Activated naive CD4-positive, alpha-beta T cell treated with anti-CD3 and anti-CD28 coated beads, Interleukin-2, amount 10 ng/mL, durations not matched to agents 7 days and 5 days (primary cell): ENCODE data around the gene BTBD16.

Experiments used
- CTCF ChIA-PET: fragments of 350-600 bp; sonication (Branson Sonifier 250); formaldehyde crosslinking; loops from one replicate; lab custom pipeline; 2021; ENCODE audit warnings: antibody characterized with exemption; lab: Charles Lee
- DNase-seq: peaks from one replicate; pipeline ENCODE4 v3.0.0-alpha.2; 2020
- H3K27ac Mint-ChIP-seq: one replicate; pipeline ENCODE4 v1.8.0; 2021; ENCODE audit warnings: mild to moderate bottlenecking, moderate library complexity, mixed read lengths
- H3K27me3 Mint-ChIP-seq: one replicate; pipeline ENCODE4 v1.8.0; 2021; ENCODE audit warnings: mild to moderate bottlenecking, mixed read lengths
- H3K36me3 Mint-ChIP-seq: one replicate; pipeline ENCODE4 v1.8.0; 2021; ENCODE audit warnings: mixed read lengths
- H3K4me1 Mint-ChIP-seq: one replicate; pipeline ENCODE4 v1.8.0; 2021; ENCODE audit warnings: mixed read lengths
- H3K4me3 Mint-ChIP-seq: one replicate; pipeline ENCODE4 v1.8.0; 2021; ENCODE audit warnings: mild to moderate bottlenecking, moderate library complexity, mixed read lengths
- H3K9me3 Mint-ChIP-seq: one replicate; pipeline ENCODE4 v1.8.0; 2021; ENCODE audit warnings: mixed read lengths

The BTBD16 gene

DNA sequence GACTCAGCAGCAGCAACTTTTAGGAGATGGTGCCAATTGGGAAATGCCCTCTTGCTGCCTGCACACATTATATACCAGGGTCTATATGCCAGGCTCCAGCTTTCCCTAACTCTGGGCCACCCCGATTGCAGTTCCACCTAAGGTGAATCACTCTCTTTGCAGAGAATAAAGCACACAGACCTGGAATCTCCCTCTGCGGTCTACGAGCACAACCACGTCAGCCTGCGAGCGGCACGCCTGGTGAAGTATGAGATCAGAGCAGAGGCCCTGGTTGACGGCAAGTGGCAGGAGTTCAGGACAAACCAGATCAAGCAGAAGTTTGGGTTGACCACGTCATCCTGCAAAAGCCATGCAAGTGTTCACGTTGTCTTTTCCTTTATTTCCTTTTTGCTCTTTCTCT, 65.2 kb downstream of the BTBD16 start:
- Mint-ChIP-seq H3K4me3 (no peak overlapping the region), H3K27me3 (peaks cover 17% of the 10 kb centered on the region), H3K36me3 (no peaks in the 10 kb centered on the region), H3K9me3 (no peaks in the 10 kb centered on the region), H3K27ac (no peak overlapping the region), H3K4me1 (peaks cover 2% of the 10 kb centered on the region)
- CTCF ChIA-PET: interaction anchor here (1.4 kb wide), 1 partner anchor 99 kb away, joined by 6 read pairs; no protein-coding TSS in a partner anchor
- no peak for DNase-seq

- DNase-seq: no peak
- H3K4me1 Mint-ChIP-seq: peaks cover 2% of the 10 kb centered on the region
- peaks cover 13% of the 10 kb centered on the region for H3K27me3 Mint-ChIP-seq
- no peak overlapping the region for H3K4me3 Mint-ChIP-seq
- CTCF ChIA-PET: interaction anchor here (0.6 kb wide), 1 partner anchor 104 kb away, joined by 3 read pairs; no protein-coding TSS in a partner anchor
- H3K9me3 Mint-ChIP-seq: no peaks in the 10 kb centered on the region
- H3K36me3 Mint-ChIP-seq: no peaks in the 10 kb centered on the region
- H3K27ac Mint-ChIP-seq: no peak overlapping the region
These were observed 65.9 kb downstream of the BTBD16 start for GRCh38 chr10:122336961-122337360.

DNA sequence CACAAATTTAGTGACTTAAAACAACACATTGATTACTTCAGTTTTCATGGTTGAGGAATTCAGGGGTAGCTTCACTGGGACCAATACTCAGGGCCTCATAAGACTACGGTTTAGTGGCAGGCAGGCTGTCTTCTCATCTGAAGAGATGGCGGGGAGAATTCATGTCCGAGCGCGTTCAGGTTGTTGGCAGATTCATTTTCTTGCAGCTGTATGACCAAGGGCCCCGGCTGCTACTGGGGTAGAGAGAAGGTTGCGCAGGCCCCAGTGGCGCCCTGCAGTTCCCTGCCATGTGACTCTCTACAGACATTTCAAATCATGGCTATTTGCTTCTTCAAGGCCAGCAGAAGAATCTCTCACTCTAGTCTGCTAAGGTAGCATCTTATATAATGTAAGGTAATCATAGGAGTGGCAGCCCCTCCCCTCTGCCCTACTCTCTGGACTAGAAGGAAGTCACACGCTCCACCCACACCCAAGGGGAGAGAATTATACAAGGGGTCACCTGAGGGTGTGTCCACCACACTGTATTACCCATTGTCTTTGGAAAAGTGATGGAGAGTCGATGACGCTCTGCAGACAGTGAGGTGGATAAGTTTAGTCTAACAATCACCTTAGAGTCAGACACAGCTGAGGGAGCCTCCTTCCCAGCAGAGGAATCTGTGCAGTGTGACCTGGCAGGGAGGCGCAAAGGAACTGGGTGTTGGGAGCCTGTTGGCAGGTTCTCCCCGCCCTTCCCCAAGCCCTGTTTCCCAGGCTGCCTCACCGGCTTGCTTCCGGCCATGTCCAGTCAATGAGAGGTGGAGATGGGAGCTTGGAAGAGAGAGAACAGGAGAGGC, 67.7 kb downstream of the BTBD16 start:
- peaks cover 4% of the 10 kb centered on the region for H3K27me3 Mint-ChIP-seq
- no peaks in the 10 kb centered on the region for H3K9me3 Mint-ChIP-seq
- peaks cover 2% of the 10 kb centered on the region for H3K4me1 Mint-ChIP-seq
- CTCF ChIA-PET: interaction anchor here (1.3 kb wide), 1 partner anchor 40 kb away, joined by 3 read pairs; no protein-coding TSS in a partner anchor
- H3K27ac Mint-ChIP-seq: no peak overlapping the region
- no peaks in the 10 kb centered on the region for H3K36me3 Mint-ChIP-seq
- no peak for DNase-seq
- H3K4me3 Mint-ChIP-seq: no peak overlapping the region

GRCh38 chr10:122341141-122341810, 70.2 kb downstream of the BTBD16 start:
- DNase-seq: no peak
- no peak overlapping the region for H3K4me3 Mint-ChIP-seq
- no peaks in the 10 kb centered on the region for H3K9me3 Mint-ChIP-seq
- no peaks in the 10 kb centered on the region for H3K36me3 Mint-ChIP-seq
- peaks cover 2% of the 10 kb centered on the region for H3K4me1 Mint-ChIP-seq
- no peak overlapping the region for H3K27ac Mint-ChIP-seq
- H3K27me3 Mint-ChIP-seq: peaks cover 11% of the 10 kb centered on the region
- CTCF ChIA-PET: interaction anchor here (0.7 to 0.9 kb wide), 2 partner anchors 94 kb away, joined by 3 read pairs; no protein-coding TSS in a partner anchor

GRCh38 chr10:122342293-122343134, 71.4 kb downstream of the BTBD16 start:
- H3K27me3 Mint-ChIP-seq: peaks cover 11% of the 10 kb centered on the region
- DNase-seq: peak; percentile 70
- no peaks in the 10 kb centered on the region for H3K36me3 Mint-ChIP-seq
- no peak overlapping the region for H3K4me3 Mint-ChIP-seq
- CTCF ChIA-PET: interaction anchor here (0.7 to 3.0 kb wide), 11 partner anchors 11 to 223 kb away, joined by 3 to 49 read pairs (median 3); no protein-coding TSS in a partner anchor
- H3K4me1 Mint-ChIP-seq: peaks cover 2% of the 10 kb centered on the region
- no peak overlapping the region for H3K27ac Mint-ChIP-seq
- H3K9me3 Mint-ChIP-seq: no peaks in the 10 kb centered on the region

GRCh38 chr10:122343135-122343800, 72.2 kb downstream of the BTBD16 start:
- H3K36me3 Mint-ChIP-seq: no peaks in the 10 kb centered on the region
- CTCF ChIA-PET: interaction anchor here (0.9 to 3.0 kb wide), 11 partner anchors 10 to 222 kb away, joined by 3 to 49 read pairs (median 3); no protein-coding TSS in a partner anchor
- H3K27ac Mint-ChIP-seq: no peak overlapping the region
- H3K9me3 Mint-ChIP-seq: no peaks in the 10 kb centered on the region
- peaks cover 11% of the 10 kb centered on the region for H3K27me3 Mint-ChIP-seq
- no peak for DNase-seq
- H3K4me1 Mint-ChIP-seq: peaks cover 2% of the 10 kb centered on the region
- H3K4me3 Mint-ChIP-seq: no peak overlapping the region

DNA sequence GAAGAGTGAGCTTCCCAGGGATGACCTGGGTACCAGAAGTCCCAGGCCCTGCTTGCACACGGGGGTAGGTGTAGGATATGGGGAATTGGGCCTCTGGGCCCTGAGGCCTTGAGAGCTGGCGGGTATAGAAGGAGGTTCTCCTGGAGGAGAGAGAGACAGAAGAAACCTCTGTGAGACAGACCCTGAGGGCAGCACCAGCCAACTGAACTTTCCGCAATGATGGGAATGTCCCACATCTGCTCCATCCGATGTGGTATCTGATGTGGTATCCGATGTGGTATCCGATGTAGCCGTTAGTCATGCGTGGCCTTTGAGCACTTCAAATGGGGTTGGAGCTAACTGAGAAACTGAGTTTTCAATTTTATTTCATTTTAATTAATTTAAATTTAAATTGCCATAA, 72.8 kb downstream of the BTBD16 start:
- CTCF ChIA-PET: interaction anchor here (0.6 to 3.0 kb wide), 5 partner anchors 46 to 222 kb away, joined by 3 to 49 read pairs (median 5); no protein-coding TSS in a partner anchor
- Mint-ChIP-seq H3K4me1 (peaks cover 2% of the 10 kb centered on the region), H3K27ac (no peak overlapping the region), H3K4me3 (no peak overlapping the region), H3K27me3 (peaks cover 11% of the 10 kb centered on the region), H3K9me3 (no peaks in the 10 kb centered on the region), H3K36me3 (no peaks in the 10 kb centered on the region)
- DNase-seq: no peak

DNA sequence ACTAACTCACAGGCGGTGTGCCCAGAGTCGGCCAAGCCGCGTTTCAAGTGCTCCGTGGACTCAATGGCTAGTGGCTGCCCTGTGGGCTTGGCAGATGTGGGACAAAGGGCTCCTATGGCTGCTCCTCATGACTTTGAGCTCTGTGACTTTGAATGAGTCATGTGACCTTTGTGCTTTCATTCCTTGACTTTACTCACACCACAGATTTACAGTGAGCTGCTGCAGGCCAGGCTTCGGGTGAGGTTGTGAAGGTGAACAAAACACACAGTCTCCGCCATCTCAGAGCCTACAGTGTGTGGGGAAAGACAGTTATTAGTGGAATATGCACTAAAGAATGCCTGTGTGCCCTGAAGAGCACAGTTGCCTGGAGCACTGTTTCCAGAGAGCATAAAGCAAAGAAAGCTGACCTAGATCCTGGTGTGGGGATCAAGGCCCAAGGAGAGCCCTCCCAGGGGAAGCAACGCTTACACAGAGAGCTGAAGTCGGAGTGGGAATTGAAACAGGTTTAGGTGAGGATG, 73.7 kb downstream of the BTBD16 start:
- DNase-seq: no peak
- H3K4me1 Mint-ChIP-seq: peaks cover 2% of the 10 kb centered on the region
- CTCF ChIA-PET: interaction anchor here (0.6 to 3.0 kb wide), 5 partner anchors 40 to 221 kb away, joined by 3 to 49 read pairs (median 3); no protein-coding TSS in a partner anchor
- no peaks in the 10 kb centered on the region for H3K36me3 Mint-ChIP-seq
- H3K9me3 Mint-ChIP-seq: no peaks in the 10 kb centered on the region
- H3K27me3 Mint-ChIP-seq: peaks cover 6% of the 10 kb centered on the region
- H3K4me3 Mint-ChIP-seq: no peak overlapping the region
- no peak overlapping the region for H3K27ac Mint-ChIP-seq

GRCh38 chr10:122346326-122346950, 75.3 kb downstream of the BTBD16 start:
- Mint-ChIP-seq H3K4me1 (peaks cover 2% of the 10 kb centered on the region), H3K27ac (no peak overlapping the region), H3K4me3 (no peak overlapping the region), H3K9me3 (no peaks in the 10 kb centered on the region), H3K27me3 (peaks cover 9% of the 10 kb centered on the region), H3K36me3 (no peaks in the 10 kb centered on the region)
- CTCF ChIA-PET: interaction anchor here (1.4 kb wide), 1 partner anchor 89 kb away, joined by 3 read pairs; no protein-coding TSS in a partner anchor
- DNase-seq: no peak

DNA sequence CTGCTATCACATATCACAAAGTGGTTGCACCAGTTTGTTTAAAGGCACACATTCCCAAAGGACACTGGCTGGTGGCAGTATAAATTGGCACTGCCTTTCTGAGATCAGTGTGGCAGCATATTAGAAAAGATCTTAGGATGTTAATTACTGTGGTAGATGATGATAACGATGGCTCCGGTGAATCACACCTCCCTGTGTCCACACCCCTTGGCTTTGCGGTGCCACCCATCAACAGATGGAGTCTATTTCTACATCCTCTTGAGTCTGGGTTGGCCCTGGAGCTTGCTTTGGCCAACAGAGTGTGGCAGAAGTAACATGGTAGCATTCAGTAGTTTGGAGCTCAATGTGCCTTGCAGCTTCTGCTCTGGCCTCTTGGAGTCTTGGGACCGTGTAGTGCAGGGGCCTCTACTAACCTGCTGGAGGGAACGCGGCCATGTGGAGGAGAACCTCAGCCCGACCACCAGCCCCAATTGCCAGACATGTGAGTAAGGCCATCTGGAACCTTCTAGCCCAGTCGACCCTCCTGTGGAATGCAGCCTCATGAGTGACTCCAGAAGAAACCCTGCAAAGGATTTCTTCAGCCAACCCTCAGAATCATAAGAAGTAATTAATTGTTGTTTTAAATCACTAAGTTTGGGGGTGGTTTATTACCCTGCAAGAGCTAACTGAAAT, 76.2 kb downstream of the BTBD16 start:
- Mint-ChIP-seq H3K27me3 (peaks cover 15% of the 10 kb centered on the region), H3K4me3 (no peak overlapping the region), H3K27ac (no peak overlapping the region), H3K9me3 (no peaks in the 10 kb centered on the region), H3K4me1 (peaks cover 2% of the 10 kb centered on the region), H3K36me3 (no peaks in the 10 kb centered on the region)
- DNase-seq: no peak
- CTCF ChIA-PET: no interaction called here

- Mint-ChIP-seq H3K4me3 (no peak overlapping the region), H3K9me3 (no peaks in the 10 kb centered on the region), H3K27me3 (peaks cover 18% of the 10 kb centered on the region), H3K27ac (no peak overlapping the region), H3K36me3 (no peaks in the 10 kb centered on the region), H3K4me1 (no peaks in the 10 kb centered on the region)
- DNase-seq: no peak
- CTCF ChIA-PET: interaction anchor here (1.2 kb wide), 1 partner anchor 10 kb away, joined by 3 read pairs; no protein-coding TSS in a partner anchor
These were observed 77.4 kb downstream of the BTBD16 start for GRCh38 chr10:122348512-122348911.

DNA sequence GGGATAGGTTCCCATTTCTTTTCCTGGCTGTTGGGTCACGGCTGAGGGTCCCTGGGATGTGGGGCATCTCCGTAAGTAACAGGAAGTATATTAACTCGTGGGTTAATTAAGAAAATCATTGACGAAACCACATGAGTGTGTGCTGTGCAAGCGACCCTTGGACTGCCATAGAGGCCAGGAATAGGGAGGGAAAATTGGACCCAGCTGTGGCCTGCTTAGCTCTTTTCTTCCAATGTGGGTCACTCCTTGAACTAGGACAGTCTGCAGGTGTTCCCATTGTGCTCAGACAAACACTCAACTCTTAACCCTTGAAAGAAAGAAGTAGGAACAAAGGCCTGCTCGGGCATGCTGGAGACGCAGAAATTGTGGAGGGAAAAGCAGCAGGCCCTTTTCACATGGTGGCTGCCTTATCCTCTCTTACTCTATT, 77.9 kb downstream of the BTBD16 start:
- H3K4me1 Mint-ChIP-seq: no peaks in the 10 kb centered on the region
- H3K27me3 Mint-ChIP-seq: peaks cover 22% of the 10 kb centered on the region
- no peak overlapping the region for H3K4me3 Mint-ChIP-seq
- H3K36me3 Mint-ChIP-seq: no peaks in the 10 kb centered on the region
- no peak overlapping the region for H3K27ac Mint-ChIP-seq
- H3K9me3 Mint-ChIP-seq: no peaks in the 10 kb centered on the region
- CTCF ChIA-PET: interaction anchor here (1.2 kb wide), 1 partner anchor 9 kb away, joined by 3 read pairs; no protein-coding TSS in a partner anchor
- DNase-seq: no peak
